COLO668 (cell line): ENCODE results near the gene PROX1.

Experiments
- DNase-seq: peaks from one replicate; lab custom pipeline; 2025; ENCODE audit not compliant: unreplicated experiment; lab: John Stamatoyannopoulos, UW

Gene PROX1, protein sequence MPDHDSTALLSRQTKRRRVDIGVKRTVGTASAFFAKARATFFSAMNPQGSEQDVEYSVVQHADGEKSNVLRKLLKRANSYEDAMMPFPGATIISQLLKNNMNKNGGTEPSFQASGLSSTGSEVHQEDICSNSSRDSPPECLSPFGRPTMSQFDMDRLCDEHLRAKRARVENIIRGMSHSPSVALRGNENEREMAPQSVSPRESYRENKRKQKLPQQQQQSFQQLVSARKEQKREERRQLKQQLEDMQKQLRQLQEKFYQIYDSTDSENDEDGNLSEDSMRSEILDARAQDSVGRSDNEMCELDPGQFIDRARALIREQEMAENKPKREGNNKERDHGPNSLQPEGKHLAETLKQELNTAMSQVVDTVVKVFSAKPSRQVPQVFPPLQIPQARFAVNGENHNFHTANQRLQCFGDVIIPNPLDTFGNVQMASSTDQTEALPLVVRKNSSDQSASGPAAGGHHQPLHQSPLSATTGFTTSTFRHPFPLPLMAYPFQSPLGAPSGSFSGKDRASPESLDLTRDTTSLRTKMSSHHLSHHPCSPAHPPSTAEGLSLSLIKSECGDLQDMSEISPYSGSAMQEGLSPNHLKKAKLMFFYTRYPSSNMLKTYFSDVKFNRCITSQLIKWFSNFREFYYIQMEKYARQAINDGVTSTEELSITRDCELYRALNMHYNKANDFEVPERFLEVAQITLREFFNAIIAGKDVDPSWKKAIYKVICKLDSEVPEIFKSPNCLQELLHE

DNA sequence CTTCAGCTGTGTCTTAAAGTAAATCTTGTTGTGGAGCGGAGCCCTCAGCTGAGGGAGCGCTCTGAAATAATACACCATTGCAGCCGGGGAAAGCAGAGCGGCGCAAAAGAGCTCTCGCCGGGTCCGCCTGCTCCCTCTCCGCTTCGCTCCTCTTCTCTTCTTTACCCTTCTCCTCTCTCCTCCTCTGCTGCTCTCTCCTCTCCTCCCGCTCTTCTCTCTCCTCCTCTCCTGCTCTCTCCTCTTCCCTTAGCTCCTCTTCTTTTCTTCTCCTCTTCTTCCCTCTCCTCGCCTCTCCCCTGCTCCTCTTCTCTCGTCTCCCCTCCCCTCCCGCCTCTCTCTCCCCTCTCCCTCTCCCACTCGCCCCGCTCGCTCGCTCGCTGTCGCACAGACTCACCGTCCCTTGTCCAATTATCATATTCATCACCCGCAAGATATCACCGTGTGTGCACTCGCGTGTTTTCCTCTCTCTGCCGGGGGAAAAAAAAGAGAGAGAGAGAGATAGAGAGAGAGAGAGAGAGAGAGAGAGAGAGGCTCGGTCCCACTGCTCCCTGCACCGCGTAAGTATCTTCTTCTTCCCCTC is at the start of gene PROX1:
Gene PROX1, plus strand, starts transcription at position 47 of the 580 bp plus-strand sequence. CDS start 8,563 bp downstream, outside the sequence.
- DNase-seq, result peak; percentile 72

- no peak for DNase-seq
Measured at GRCh38 chr1:213938776-213939175, 49.0 kb upstream of the PROX1 start.

DNA sequence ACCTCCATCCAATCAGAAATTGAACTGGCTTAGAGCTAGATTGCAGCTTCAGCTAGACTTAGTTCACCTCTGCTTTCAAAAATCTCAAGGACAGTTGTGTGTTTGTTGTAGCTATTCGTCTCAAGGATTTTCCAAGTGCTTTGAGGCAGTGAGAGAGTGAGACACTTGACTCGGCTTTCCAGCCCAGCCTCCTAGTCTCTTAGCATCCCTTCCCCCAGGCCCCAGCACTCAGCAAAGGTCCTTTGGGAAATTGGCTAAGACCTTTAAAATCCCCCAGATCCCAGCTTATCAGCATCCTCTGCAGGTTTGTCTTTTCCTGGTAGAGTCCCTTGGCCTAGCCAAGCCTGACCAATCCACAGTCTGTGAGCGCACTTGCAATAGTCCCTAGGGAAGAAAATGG is 47.9 kb upstream of the PROX1 start:
- no peak for DNase-seq

DNA sequence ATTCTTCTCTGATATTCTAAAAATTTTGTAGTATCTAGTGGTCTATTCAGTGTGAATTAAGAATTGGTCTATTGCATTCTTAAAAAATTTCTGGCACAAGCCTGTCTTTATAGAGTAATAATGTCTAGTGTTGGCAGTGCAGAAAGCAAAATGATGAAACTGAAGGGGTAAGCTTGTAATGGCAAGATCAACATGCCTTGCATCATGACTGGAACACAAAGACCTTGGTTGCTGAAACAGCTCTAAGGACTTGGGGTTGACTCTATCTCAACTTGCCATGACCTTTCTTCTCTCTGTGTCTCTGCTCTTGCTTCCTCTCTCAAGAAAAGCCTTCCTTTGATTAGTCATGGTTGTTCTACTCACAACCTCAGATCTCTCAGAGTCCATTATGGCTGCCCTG is 46.8 kb upstream of the PROX1 start:
- no peak for DNase-seq

DNA sequence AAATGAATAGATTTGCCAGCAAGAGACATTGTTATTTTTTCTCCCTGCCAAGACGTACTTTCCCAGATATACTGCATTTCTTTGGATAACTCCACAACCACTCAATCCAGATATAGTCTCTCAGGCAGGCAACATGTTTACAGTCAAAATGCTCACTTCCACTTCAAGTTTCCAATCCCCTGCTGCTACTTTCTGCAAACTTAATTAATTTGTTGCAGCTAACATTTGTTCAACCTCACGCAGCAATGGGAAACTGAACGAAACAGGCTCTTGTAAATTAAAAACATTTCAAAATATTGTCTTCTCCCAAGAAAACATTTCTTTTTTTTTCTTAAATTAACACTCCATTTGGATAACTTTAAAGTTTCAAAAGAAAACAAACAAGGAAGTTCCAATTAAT is 45.7 kb upstream of the PROX1 start:
- no peak for DNase-seq

GRCh38 chr1:213947200-213947801 is 40.5 kb upstream of the PROX1 start:
- peak; percentile 35 for DNase-seq

DNA sequence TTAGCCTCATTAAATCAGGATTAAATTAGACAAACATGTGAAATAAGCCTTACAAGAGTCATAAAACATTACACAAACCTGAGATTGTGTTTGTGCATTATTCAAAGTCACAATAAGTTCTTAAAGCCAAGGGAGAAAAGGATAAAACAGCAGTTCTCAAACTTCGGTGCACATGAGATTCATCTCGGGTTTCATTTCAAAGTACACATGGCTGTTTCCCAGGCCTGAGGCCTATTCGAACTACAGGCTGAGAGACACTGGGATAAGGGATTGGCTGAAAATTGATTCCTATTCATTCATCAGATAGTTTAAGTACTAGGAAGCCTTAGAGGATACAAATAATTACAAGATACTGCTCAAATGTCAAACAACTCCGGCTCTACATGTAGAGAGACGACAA is 35.9 kb upstream of the PROX1 start:
- DNase-seq, result no peak

DNA sequence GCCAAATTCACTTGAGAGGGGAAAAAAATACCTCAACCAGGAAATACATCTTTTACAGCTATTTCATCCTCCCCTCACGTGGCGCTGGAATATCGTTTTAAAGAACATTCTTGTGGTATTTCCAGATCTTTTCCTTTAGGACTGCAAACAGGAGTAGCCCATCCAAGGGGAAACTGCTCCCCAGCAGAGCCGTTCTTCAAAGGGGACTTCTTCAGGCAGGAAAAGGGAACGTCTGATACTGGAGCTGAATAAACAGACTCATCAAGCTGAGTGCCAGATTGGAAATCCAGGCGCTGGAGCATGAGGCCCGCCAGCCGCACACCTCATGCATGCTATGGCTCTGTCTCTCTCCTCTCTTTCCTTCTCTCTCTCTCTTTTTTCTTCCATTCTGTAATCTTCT is 34.0 kb upstream of the PROX1 start:
- no peak for DNase-seq

GRCh38 chr1:213956295-213956770 is 31.4 kb upstream of the PROX1 start:
- DNase-seq, result no peak

DNA sequence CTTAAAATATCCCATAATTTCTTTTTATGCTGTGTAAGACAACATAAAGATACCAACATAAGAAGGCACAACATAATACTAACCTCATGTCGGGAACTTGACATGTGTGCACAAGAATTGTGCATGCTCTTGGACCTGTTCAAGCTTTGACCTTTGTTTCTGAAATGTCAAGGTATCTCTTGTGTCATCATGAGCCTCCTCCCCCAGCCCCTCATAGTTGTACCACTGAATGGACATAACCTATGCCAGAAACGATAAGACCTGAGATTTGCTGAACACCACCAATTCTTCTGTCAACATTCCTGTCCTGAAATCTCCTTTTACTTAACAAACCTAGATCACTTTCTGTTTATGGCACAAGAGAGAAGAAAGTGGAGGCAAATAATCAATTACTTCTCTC is 29.4 kb upstream of the PROX1 start:
- no peak for DNase-seq

- DNase-seq, result no peak
Measured at GRCh38 chr1:213960963-213961362, 26.8 kb upstream of the PROX1 start.

DNA sequence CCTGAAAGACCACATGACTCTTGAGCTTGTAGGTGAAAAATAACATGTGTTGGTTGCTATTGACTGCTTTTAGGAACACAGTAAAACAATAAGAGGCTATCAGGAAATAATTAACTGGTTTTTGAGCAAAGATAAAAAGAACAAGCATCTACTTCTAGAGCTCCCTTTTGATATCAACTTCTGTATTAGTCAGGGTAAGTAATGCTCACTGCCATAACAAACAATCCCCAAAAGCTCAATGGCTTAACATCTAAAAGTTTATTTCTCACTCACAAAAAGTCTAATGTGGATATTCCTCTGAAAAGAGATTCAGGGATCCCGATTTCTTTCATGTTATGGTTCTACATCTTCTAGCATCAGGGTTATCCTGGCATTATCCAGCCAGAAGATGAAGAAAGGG is 25.3 kb upstream of the PROX1 start:
- no peak for DNase-seq

- DNase-seq, result no peak
Measured at GRCh38 chr1:213966122-213966521, 21.7 kb upstream of the PROX1 start.

DNA sequence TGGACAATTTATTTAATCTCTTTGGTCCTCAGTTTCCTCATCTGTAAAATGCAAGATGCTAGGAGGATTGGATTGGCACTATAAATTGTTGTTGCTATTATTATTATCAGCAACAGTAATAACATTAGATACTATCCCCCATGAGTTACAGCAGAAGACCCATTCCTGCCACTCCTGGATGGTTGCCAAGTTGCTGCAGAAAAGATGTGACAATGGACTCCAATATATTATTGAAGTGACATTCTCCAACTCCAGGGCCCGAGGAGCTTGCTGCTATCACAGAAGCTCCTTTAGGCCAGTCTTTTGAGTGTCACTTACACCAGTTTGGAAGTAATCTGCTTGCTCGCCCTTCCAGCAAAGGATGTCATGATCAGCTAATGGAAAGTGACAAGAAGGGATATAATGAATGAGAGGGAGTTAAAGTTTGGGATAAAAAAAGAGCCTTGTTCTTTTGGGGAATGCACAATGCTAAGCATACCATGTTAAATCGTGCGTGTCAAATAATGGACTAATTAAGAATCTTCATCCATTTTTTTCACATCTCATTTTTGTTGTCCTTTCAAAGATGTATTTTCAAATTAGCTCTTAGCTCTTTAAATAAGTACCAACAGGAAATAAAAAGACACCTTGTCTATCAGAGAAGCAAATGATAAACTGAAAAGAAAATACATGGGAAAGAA is 19.5 kb upstream of the PROX1 start:
- DNase-seq, result no peak

- no peak for DNase-seq
Measured at GRCh38 chr1:213969958-213970555, 17.7 kb upstream of the PROX1 start.

DNA sequence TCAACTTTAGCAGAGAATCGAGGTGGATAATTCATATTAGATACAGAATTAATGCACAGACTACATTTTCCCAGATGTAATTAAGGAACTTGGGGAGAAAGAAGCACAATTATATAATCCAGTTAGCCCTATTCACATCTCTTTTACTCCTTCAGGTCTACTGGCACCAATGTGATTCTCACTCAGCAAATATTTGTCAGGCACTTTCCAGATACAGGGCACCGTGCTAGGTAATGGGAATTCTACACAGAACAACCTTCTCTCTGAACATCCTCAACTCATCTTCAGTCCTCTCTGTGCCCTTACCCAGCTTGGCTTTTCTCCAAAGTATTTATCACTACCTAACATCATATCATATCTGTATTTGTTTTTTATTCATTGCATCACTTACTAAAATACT is 15.6 kb upstream of the PROX1 start:
- DNase-seq, result no peak

GRCh38 chr1:213973129-213973528 is 14.6 kb upstream of the PROX1 start:
- DNase-seq, result no peak

DNA sequence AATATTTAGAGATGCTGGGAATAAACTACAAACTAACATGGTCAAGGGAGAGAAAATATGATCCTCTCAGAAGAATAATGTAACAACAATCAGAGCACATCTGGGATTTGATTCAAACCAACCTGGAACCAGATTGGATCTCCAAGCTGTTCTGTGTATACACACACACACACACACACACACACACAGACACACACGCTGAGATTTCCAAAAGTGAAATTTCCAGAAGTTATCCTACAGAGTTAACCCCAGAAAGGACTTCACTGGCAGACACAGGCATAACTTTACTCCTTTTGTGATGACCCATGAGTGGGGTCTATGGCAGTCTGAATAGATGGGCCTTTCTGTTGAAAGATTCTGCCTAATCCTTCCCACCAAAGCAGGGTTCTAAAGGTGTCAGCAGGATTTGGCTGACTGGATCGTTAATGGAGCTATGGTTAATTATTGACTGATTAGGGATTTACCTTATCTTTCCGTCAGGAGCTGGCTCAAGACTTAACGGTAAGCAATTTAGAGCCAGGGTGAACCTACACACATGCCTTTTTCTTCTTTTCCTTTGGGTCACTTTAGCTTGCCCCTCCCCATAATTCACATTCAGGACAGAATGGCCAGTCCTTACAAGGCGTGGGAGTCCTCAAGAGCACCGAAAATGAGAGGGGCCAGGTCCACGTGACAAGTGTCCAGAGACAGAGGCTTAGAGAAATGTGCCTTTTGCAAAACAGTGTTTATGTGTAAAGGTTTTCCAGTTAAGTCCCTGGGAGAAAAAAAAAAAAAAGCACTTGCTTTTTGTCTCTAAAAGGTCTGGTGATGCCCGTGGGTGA is 10.9 kb upstream of the PROX1 start:
- DNase-seq, result no peak

- peak; percentile 49 for DNase-seq
Measured at GRCh38 chr1:213977486-213977842, 10.3 kb upstream of the PROX1 start.

GRCh38 chr1:213977909-213978308 is 9.9 kb upstream of the PROX1 start:
- no peak for DNase-seq
